ENCODE data around the gene ABI3. TPM values are rescaled to one million over a fixed set of nuclear protein-coding genes. Genes with fewer than 3 reads are reported as not detected.
A peak's percentile ranks its signal among the peaks of the same experiment; 100 is the strongest.

ABI3 gene
- total and polyA plus RNA-seq, 9 of the 15 experiments (the other 6 are each of a cell fraction or from before 2014, with no cell fraction given): not detected

DNA sequence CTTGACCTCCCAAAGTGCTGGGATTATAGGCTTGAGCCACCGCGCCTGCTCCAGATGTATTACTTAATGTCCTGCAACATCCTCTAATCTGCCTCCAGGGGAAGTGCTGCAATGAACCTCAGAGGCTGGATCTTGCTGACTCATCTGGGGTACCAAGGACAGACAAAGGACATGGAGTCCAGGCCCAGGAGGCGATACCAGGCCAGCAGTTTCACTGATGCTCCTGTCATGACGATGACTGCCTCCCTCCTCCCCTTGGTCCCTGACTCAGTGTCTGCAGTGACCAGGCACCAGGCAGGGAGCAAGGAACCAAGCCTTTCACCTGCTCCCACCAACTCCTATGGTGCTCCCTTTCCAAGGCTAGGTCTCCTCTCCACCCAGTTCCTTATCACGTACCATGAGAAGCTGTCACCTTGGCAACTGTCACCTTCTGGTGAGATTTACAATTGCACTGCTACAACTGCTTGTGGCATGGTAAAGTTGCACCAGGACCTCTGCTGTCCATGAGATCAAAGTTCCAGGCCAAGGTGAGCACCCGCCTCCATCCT is 41.7 kb downstream of the ABI3 start (continued):
- TF ChIP-seq ZNF274 (IDR thresholded peaks at IDR 0.05; ENCODE audit: borderline replicate concordance, low read depth, low read length): no peak
- TF ChIP-seq ZNF77 (CRISPR knock-in tag; IDR thresholded peaks at IDR 0.05): no peak
- TF ChIP-seq, protein P1, sequence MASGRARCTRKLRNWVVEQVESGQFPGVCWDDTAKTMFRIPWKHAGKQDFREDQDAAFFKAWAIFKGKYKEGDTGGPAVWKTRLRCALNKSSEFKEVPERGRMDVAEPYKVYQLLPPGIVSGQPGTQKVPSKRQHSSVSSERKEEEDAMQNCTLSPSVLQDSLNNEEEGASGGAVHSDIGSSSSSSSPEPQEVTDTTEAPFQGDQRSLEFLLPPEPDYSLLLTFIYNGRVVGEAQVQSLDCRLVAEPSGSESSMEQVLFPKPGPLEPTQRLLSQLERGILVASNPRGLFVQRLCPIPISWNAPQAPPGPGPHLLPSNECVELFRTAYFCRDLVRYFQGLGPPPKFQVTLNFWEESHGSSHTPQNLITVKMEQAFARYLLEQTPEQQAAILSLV (tag; IDR thresholded peaks at IDR 0.05): peak; percentile 43; the same call in 1 of the 2 replicates
- no peak for TF ChIP-seq ZC3H4 (CRISPR knock-in tag; IDR thresholded peaks at IDR 0.05; ENCODE audit: borderline replicate concordance)
- TF ChIP-seq TEAD4 (IDR thresholded peaks at IDR 0.05; ENCODE audit: low read length): peak; percentile 10; the same call in 1 of the 2 replicates
- no peak for TF ChIP-seq TEAD4 (CRISPR knock-in tag; IDR thresholded peaks at IDR 0.05; ENCODE audit: borderline replicate concordance)
- TF ChIP-seq, protein P2, sequence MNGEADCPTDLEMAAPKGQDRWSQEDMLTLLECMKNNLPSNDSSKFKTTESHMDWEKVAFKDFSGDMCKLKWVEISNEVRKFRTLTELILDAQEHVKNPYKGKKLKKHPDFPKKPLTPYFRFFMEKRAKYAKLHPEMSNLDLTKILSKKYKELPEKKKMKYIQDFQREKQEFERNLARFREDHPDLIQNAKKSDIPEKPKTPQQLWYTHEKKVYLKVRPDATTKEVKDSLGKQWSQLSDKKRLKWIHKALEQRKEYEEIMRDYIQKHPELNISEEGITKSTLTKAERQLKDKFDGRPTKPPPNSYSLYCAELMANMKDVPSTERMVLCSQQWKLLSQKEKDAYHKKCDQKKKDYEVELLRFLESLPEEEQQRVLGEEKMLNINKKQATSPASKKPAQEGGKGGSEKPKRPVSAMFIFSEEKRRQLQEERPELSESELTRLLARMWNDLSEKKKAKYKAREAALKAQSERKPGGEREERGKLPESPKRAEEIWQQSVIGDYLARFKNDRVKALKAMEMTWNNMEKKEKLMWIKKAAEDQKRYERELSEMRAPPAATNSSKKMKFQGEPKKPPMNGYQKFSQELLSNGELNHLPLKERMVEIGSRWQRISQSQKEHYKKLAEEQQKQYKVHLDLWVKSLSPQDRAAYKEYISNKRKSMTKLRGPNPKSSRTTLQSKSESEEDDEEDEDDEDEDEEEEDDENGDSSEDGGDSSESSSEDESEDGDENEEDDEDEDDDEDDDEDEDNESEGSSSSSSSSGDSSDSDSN (IDR thresholded peaks at IDR 0.05; ENCODE audit: borderline replicate concordance in 1 of 2, low read depth in 2 of 2, low read length in 2 of 2): no peak
- TF ChIP-seq ZNF197 (CRISPR knock-in tag; IDR thresholded peaks at IDR 0.05; ENCODE audit: low read depth): no peak
- TF ChIP-seq MCM2 (IDR thresholded peaks at IDR 0.05; ENCODE audit: low read depth): no peak
- no peak for TF ChIP-seq PML (IDR thresholded peaks at IDR 0.05; ENCODE audit: low read length)
- TF ChIP-seq, protein P3, sequence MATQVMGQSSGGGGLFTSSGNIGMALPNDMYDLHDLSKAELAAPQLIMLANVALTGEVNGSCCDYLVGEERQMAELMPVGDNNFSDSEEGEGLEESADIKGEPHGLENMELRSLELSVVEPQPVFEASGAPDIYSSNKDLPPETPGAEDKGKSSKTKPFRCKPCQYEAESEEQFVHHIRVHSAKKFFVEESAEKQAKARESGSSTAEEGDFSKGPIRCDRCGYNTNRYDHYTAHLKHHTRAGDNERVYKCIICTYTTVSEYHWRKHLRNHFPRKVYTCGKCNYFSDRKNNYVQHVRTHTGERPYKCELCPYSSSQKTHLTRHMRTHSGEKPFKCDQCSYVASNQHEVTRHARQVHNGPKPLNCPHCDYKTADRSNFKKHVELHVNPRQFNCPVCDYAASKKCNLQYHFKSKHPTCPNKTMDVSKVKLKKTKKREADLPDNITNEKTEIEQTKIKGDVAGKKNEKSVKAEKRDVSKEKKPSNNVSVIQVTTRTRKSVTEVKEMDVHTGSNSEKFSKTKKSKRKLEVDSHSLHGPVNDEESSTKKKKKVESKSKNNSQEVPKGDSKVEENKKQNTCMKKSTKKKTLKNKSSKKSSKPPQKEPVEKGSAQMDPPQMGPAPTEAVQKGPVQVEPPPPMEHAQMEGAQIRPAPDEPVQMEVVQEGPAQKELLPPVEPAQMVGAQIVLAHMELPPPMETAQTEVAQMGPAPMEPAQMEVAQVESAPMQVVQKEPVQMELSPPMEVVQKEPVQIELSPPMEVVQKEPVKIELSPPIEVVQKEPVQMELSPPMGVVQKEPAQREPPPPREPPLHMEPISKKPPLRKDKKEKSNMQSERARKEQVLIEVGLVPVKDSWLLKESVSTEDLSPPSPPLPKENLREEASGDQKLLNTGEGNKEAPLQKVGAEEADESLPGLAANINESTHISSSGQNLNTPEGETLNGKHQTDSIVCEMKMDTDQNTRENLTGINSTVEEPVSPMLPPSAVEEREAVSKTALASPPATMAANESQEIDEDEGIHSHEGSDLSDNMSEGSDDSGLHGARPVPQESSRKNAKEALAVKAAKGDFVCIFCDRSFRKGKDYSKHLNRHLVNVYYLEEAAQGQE (IDR thresholded peaks at IDR 0.05; ENCODE audit: borderline replicate concordance): no peak
- TF ChIP-seq, protein P3 (CRISPR knock-in tag; IDR thresholded peaks at IDR 0.05; ENCODE audit: low read depth): no peak
- TF ChIP-seq, protein P4, sequence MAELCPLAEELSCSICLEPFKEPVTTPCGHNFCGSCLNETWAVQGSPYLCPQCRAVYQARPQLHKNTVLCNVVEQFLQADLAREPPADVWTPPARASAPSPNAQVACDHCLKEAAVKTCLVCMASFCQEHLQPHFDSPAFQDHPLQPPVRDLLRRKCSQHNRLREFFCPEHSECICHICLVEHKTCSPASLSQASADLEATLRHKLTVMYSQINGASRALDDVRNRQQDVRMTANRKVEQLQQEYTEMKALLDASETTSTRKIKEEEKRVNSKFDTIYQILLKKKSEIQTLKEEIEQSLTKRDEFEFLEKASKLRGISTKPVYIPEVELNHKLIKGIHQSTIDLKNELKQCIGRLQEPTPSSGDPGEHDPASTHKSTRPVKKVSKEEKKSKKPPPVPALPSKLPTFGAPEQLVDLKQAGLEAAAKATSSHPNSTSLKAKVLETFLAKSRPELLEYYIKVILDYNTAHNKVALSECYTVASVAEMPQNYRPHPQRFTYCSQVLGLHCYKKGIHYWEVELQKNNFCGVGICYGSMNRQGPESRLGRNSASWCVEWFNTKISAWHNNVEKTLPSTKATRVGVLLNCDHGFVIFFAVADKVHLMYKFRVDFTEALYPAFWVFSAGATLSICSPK (IDR thresholded peaks at IDR 0.05; ENCODE audit: borderline replicate concordance): no peak
- no peak for TF ChIP-seq SRSF7 (optimal IDR thresholded peaks at IDR 0.05; ENCODE audit: low read depth, low read length)
- no peak for TF ChIP-seq POLR3A (IDR thresholded peaks at IDR 0.05; ENCODE audit: borderline replicate concordance, extremely low read depth, insufficient read depth, insufficient read length)

All from K562 (cell line).